T follicular helper cell (primary cell): ENCODE results near the gene ADCY3.
"Not testable (repeated sequence)": the region's sequence is repeated elsewhere in the genome, so short reads cannot be mapped to it uniquely, and the experiment has no call there.

Experiments
- DNase-seq: peaks from one replicate; pipeline ENCODE4 v3.0.0-alpha.2; 2020; ENCODE audit warnings: low read depth

Gene ADCY3

GRCh38 chr2:24844023-24844685 lies 75.9 kb downstream of the ADCY3 start:
- no peak for DNase-seq

DNA sequence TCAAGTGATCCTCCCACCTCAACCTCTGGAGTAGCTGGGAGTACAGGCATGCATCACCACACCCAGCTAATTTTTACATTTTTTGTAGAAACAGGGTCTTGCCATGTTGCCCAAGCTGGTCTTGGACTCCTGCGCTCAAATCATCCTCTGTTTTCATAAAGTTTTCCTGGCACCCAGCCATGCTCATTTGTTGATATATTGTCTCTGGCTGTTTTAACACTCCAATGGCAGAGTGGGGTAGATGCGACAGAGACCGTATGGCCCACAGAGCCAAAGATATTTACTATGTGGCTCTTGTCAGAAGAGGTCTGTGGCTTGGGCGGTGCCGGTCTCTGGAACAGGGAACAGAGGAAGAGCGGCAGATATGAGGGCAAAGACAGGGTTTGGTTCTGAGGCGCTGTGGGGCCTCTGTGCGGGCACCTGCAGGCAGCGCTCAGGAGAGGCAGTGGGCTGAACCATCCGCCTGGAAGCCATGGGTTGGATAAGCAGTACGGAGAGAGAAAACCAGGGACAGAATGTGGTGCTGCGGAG lies 76.6 kb downstream of the ADCY3 start:
- no peak for DNase-seq

- DNase-seq: no peak
These were observed 77.7 kb downstream of the ADCY3 start for GRCh38 chr2:24842081-24843050.

DNA sequence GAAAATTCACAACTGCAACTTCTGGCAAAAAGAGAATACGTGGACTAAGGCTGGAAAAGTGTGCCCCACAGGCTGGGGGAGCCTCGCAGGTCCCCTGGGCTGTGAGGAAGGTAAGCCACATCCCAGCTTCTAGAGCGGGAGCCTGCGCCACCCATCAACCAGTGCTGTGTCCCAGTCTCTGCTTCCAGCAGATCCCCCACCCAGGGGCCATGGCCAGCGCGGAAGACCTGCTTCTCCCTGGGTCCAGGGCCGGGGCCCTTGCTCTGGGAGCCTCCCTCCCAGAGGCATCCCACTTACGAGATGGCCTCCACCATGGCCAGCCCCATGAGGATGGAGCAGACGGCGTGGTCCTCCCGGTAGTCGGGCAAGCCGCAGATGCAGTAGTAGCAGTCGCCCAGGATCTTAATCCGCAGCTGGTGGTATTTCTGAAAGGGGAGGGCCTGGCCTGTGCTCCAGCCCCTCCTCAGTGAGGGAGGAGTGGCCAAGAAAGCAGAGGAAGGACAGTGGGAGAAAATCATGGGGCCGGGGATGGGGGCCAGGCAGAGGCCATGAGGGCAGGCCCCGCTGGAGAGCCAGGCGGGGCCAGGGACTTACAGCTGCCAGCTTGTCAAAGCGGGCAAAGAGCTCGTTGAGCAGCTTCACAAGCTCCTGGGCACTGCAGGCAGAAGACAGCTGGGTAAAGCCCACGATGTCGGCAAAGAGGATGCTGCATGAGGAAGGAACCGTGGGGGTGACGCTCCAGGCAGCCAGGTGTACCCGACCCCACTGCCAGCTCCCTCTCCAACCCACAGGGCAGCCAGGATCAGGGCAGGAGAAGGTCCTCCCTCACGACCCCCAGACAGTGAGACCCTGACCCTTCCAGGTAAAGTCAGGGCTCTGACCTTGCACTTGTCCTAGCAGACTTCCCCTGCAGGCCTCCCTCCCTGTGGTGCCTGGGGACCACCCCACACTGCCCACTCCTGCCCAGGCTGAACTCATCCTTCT lies 78.8 kb downstream of the ADCY3 start:
- no peak for DNase-seq

DNA sequence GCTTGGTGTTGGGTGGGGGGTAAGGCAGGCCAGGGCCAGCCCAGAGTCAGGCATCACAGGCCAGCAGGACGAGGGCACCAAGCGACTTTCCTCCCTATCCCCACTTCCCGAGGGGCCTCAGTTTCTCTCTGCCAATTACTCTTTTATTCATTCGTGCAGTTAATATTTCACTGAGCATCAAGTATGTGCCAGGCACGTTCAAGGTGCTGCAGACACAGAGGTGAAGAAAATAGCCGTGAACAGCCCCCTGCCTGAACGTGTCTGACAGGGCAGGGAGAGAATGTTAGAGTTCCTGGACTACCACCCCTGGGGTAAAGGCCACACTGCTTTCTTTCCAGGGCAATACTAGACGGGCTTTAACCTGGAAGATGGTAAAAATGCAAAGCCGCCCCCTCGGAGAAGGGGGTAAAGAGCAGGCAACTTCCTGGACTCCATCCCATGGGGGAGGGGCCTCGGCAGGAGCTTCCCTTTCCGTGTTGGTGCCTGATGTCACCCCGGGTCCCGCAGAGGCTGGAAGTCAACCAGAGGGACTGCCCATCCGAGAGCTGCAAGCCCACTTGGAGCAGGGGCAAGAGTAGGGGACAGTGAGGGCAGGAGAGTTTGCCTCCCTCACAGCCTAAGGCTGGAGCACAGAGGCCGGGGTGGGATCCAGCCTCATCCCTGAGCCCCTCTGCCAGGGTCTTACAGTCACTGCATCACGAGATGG lies 79.7 kb downstream of the ADCY3 start:
- no peak for DNase-seq

DNA sequence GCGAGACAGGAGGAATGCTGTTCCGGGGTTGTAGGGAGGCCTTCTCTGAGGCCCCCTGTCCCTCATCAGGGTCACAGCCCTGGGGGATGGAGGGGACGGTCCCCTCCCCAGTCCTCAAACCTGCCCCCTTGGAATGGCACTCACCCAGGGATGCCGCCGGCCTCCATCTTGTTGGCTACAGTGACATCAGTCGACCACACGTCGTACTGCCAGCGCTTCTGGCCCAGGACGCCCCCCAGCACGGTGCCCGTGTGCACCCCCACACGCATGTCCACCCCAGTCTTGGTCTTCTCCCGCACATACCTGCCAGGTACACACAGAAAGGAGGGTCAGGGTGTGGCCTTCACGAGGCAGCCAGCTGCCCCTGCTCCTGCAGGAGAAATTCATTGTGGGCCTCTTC lies 80.3 kb downstream of the ADCY3 start:
- DNase-seq: no peak

- DNase-seq: no peak
These were observed 81.5 kb downstream of the ADCY3 start for GRCh38 chr2:24838541-24838940.

DNA sequence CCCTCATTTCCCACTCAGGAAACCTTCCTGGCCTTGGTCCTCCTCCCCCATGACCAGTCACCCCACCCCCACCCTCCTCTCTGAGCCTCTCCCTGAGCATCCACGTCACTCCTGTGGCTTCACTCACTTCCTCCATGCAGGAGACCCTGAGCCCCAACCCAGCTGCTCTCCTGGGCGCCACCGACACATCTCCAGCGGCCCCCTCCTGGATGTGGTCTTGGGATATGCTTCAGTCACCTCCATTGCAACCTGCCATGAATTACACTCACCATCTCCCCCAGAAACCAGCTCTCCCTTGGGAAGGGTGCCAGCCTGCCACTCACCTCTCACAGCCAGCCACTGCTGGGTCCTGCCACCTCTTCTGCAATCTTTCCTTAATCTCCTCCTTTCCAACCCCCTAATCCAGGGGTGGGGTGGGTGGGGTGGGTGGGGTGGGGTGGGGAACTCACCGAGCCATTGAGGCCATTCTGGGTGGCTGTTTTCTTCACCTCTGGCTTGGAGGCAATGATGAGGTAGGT lies 82.0 kb downstream of the ADCY3 start:
- no peak for DNase-seq

DNA sequence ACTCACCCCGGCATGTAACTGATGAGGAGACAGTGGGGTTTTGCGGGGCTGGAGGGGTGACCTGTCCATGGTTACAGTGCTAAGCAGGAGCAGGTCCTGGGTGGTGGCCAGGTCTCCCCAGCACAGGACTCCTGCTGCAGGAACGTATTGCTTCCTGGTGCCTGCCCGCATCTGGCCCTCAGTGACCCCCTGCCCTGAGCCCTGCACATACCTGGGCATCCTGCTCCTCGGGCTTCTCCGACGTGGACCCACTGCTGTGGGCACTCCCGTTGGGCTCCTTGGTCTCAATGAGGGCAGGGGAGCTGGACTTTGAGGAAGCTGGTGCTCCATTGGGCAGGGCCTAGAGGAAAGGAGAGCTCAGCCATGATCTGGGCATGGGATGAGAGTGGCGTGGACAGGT lies 83.3 kb downstream of the ADCY3 start:
- DNase-seq: no peak

DNA sequence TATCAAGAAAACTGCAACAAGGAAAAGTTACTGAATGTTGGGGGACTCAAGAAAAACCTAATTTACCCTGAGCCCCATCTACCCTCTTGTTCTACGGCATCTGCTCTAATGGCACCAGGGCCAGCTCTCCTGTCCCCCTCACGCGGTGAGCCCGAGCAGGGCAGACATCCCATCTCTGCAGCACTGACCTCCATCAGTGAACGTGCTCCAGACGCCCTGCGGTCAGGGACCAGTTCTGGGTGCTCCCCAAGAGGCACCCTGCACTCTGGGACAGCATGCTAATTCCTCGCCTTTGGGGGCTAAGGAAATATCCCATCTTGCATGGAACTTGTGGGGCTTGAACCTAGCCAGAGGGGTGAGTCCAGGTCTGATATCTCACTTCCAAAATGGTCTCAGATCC lies 83.8 kb downstream of the ADCY3 start:
- no peak for DNase-seq

DNA sequence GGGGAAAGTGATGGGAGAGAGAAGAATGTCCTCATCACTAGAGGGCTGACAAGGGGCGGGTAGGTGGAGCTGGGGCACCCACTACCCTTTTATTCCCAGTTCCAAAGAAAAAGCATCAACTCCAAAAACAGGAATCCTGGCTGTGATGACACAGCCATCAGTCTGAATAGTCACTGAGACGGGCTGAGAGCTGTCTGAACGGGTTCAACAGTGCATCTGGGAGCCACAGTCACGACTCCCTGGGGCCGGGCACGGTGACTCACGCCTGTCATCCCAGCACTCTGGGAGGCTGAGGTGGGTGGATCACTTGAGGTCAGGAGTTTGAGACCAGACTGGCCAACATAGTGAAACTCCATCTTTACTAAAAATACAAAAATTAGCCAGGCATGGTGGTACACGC lies 84.6 kb downstream of the ADCY3 start:
- not testable (repeated sequence) for DNase-seq

GRCh38 chr2:24834733-24835395 lies 85.2 kb downstream of the ADCY3 start:
- DNase-seq: no peak

DNA sequence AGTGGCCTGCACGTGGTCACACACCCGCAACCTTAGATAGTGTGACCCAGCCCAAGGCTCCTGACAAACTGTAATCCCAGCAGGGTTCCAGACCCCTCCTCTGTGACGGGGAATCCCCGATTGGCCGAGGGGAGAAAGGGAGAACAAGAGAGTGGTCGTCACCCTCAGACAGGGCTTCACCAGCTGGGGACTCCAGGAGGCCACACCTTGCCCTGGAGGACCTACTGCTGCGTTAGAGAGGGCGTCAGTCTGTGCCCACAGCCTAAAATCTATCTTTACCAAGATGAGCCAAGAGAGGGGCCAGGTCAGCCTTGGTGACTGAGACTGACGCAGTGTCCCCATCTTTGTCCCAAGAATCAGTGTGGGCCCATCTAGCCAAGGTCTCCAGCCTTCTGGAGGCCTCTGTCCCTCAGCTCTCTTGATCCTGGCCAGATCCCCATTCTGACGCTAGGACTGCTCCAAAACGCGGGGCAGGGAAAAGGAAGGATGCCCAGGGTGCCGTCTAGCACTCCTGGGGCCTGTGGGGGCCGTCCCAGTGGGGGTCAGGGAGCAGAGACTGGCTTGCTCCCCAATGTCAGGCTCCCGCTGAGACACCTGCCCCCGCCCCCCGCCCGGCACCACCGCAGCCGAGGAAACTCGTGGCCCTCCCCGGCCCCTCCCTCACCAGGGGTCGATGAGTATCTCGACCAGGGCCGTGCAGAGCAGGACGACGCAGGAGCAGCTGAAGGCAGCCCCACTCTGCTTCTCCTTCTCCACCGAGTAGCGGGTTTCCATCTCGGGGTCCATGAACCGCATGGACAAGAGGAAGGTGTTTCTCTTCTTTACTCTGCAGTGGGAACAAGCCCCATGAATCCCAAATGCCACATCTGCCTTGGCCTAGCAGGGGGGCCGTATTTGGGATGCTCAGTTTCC lies 86.0 kb downstream of the ADCY3 start:
- DNase-seq: no peak

GRCh38 chr2:24832931-24833701 lies 86.9 kb downstream of the ADCY3 start:
- DNase-seq: no peak

DNA sequence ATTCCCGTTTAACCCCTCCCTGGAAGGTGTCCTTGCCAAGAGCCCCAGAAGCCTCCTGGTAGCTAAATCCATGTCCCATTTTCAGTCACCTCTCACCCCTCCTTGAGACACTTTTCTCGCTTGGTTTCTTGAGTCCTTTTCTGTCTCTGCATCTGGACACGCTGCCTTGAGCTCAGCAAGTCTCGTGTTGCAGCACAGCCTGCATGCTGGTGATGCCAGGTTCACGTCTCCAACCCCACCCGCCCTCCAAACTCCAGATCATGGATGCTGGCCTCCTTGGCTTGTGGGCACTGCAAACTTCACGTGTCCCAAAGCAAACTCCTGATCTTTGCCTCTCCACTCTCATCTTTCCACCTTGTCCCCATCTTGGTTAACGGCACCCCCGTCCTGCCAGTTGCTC lies 87.5 kb downstream of the ADCY3 start:
- no peak for DNase-seq

- DNase-seq: no peak
These were observed 88.0 kb downstream of the ADCY3 start for GRCh38 chr2:24832073-24832461.

GRCh38 chr2:24831221-24832072 lies 88.6 kb downstream of the ADCY3 start:
- no peak for DNase-seq

- DNase-seq: no peak
These were observed 89.3 kb downstream of the ADCY3 start for GRCh38 chr2:24830786-24831185.
